SK-N-SH (cell line): ENCODE data around the gene NT5M. TPM values are rescaled to one million over a fixed set of nuclear protein-coding genes. Genes with fewer than 3 reads are reported as not detected.

Source experiments
- CTCF ChIA-PET: fragments of 300-600, 350-600 bp; formaldehyde crosslinking; extraction: SDS; loops from one replicate; lab custom pipeline; 2021; lab: Yijun Ruan, JAX
- POLR2A ChIA-PET: fragments of 350-600 bp; sonication (Branson Sonifier 250); formaldehyde crosslinking; extraction: SDS; loops from one replicate; lab custom pipeline; 2020; ENCODE audit warnings: antibody characterized with exemption, inconsistent platforms; lab: Yijun Ruan, JAX
- DNase-seq: peaks from one replicate; pipeline ENCODE4 v3.0.0; 2012
- H2AFZ ChIP-seq: fragments of 200-600 bp; sonication (generic); 2 replicates; pipeline ENCODE4 v1.8.1; 2016; ENCODE audit warnings: antibody characterized with exemption, mild to moderate bottlenecking, low read depth
- H3F3A ChIP-seq: fragments of 200-600 bp; sonication (generic); replicated peaks from 2 replicates; pipeline ENCODE3; 2016; ENCODE audit warnings: antibody characterized with exemption, mild to moderate bottlenecking; ENCODE audit not compliant: insufficient read depth
- H3K27ac ChIP-seq, 2 experiments: fragments of 200-500 bp in 1 of 2; fragments of 200-600 bp in 1 of 2; sonication (Bioruptor generic) in 1 of 2; sonication (generic), shearing (Covaris generic) in 1 of 2; 2 replicates each; pipeline versions ENCODE4 v1.5.1 to v1.6.1; 2014 to 2016; ENCODE audit warnings: low read depth in 2 of 2, inconsistent platforms in 1 of 2, low read length in 1 of 2, mild to moderate bottlenecking in 1 of 2, mixed read lengths in 1 of 2
- H3K27me3 ChIP-seq: fragments of 200-600 bp; sonication (generic), shearing (Covaris generic); 2 replicates; pipeline ENCODE4 v1.6.1; 2016; ENCODE audit warnings: mixed run types; ENCODE audit not compliant: insufficient read depth
- H3K36me3 ChIP-seq, 2 experiments: fragments of 200-500 bp in 1 of 2; fragments of 200-600 bp in 1 of 2; sonication (Bioruptor generic) in 1 of 2; sonication (generic) in 1 of 2; replicated peaks in 1 of 2; 2 replicates each; pipeline versions ENCODE3 to v1.5.1; 2014 to 2016; ENCODE audit warnings: low read length in 1 of 2, mild to moderate bottlenecking in 1 of 2; ENCODE audit not compliant: insufficient read depth in 2 of 2, control insufficient read depth in 1 of 2
- H3K4me1 ChIP-seq, 2 experiments: fragments of 200-500 bp in 1 of 2; fragments of 200-600 bp in 1 of 2; sonication (Bioruptor generic) in 1 of 2; sonication (generic), shearing (Covaris generic) in 1 of 2; 2 replicates each; pipeline versions ENCODE4 v1.5.1 to v1.6.1; 2014 to 2016; ENCODE audit warnings: low read depth in 1 of 2, low read length in 1 of 2, mixed run types in 1 of 2; ENCODE audit not compliant: insufficient read depth in 2 of 2, control insufficient read depth in 1 of 2
- H3K4me2 ChIP-seq: fragments of 200-600 bp; sonication (generic), shearing (Covaris generic); 2 replicates; pipeline ENCODE4 v1.6.1; 2017; ENCODE audit warnings: mixed run types
- H3K4me3 ChIP-seq, 2 experiments: fragments of 200-500 bp in 1 of 2; fragments of 200-600 bp in 1 of 2; sonication (Bioruptor generic) in 1 of 2; sonication (generic), shearing (Covaris generic) in 1 of 2; 2 replicates each; pipeline versions ENCODE4 v1.5.1 to v1.8.1; 2014 to 2016; ENCODE audit warnings: low read depth in 2 of 2, inconsistent platforms in 1 of 2, low read length in 1 of 2, mild to moderate bottlenecking in 1 of 2, mixed read lengths in 1 of 2, moderate library complexity in 1 of 2
- H3K79me2 ChIP-seq: fragments of 200-600 bp; sonication (generic); 2 replicates; pipeline ENCODE4 v1.8.1; 2017; ENCODE audit warnings: mild to moderate bottlenecking; ENCODE audit not compliant: insufficient read depth
- H3K9ac ChIP-seq: fragments of 200-600 bp; sonication (generic); 2 replicates; pipeline ENCODE4 v1.6.1; 2017; ENCODE audit warnings: mixed run types
- H3K9me2 ChIP-seq: fragments of 200-600 bp; sonication (generic); 2 replicates; pipeline ENCODE4 v1.6.1; 2017; ENCODE audit warnings: mixed run types
- H3K9me3 ChIP-seq: fragments of 200-600 bp; sonication (generic); 2 replicates; pipeline ENCODE4 v1.6.1; 2017; ENCODE audit warnings: mixed run types, mild to moderate bottlenecking, moderate library complexity
- H4K20me1 ChIP-seq: fragments of 200-600 bp; sonication (generic); 2 replicates; pipeline ENCODE4 v1.6.1; 2017; ENCODE audit warnings: mild to moderate bottlenecking, mixed run types; ENCODE audit not compliant: insufficient read depth
- ELF1 ChIP-seq: IDR thresholded peaks from 2 replicates; pipeline ENCODE4 v1.4.0; 2012
- EZH2phosphoT487 ChIP-seq: fragments of 200-600 bp; sonication (generic); IDR thresholded peaks from 2 replicates; pipeline ENCODE4 v1.6.1; 2017; ENCODE audit warnings: low read depth, mixed run types, mild to moderate bottlenecking, antibody characterized with exemption, moderate library complexity, borderline replicate concordance
- FOSL2 ChIP-seq: IDR thresholded peaks from 2 replicates; pipeline ENCODE4 v1.4.0; 2012; ENCODE audit warnings: low read depth, mild to moderate bottlenecking, moderate library complexity, borderline replicate concordance
- FOXJ3 ChIP-seq: sonication (generic); formaldehyde crosslinking; IDR thresholded peaks from 2 replicates; pipeline ENCODE4 v1.5.1; 2020; ENCODE audit warnings: mild to moderate bottlenecking, missing genetic modification reagents
- FOXM1 ChIP-seq: IDR thresholded peaks from 2 replicates; pipeline ENCODE4 v1.4.0; 2012; ENCODE audit warnings: low read depth, mild to moderate bottlenecking
- GATA2 ChIP-seq: sonication (generic); formaldehyde crosslinking; IDR thresholded peaks from 2 replicates; pipeline ENCODE4 v1.5.0; 2020; ENCODE audit warnings: mild to moderate bottlenecking, missing genetic modification reagents
- NFIC ChIP-seq: IDR thresholded peaks from 2 replicates; pipeline ENCODE4 v1.4.0; 2012; ENCODE audit warnings: borderline replicate concordance
- POLR2AphosphoS5 ChIP-seq: IDR thresholded peaks from 2 replicates; pipeline ENCODE4 v1.6.1; 2012; ENCODE audit warnings: low read depth, low read length
- RCOR1 ChIP-seq: fragments of 150-350 bp; IDR thresholded peaks from 2 replicates; pipeline ENCODE4 v1.6.1; 2017; ENCODE audit warnings: antibody characterized with exemption, low read length
- RXRA ChIP-seq: IDR thresholded peaks from 2 replicates; pipeline ENCODE4 v1.4.0; 2012; ENCODE audit warnings: low read depth, mild to moderate bottlenecking, borderline replicate concordance
- SIN3A ChIP-seq: IDR thresholded peaks from 2 replicates; pipeline ENCODE4 v1.6.1; 2012; ENCODE audit warnings: low read depth, mild to moderate bottlenecking, low read length, moderate library complexity, borderline replicate concordance
- SMC3 ChIP-seq: IDR thresholded peaks from 2 replicates; pipeline ENCODE4 v1.6.1; 2012; ENCODE audit warnings: low read depth, low read length, improper control_type of control experiment
- TCF12 ChIP-seq: IDR thresholded peaks from 2 replicates; pipeline ENCODE4 v1.4.0; 2012
- TEAD4 ChIP-seq: IDR thresholded peaks from 2 replicates; pipeline ENCODE4 v1.4.0; 2012; ENCODE audit warnings: mild to moderate bottlenecking, borderline replicate concordance; ENCODE audit not compliant: insufficient read depth
- WGBS: methylation state at CpG from one replicate; pipeline ENCODE4 v1.1.6; 2017; ENCODE audit warnings: low lambda C conversion rate; 5-methylcytosine and 5-hydroxymethylcytosine counted together
- polyA plus RNA-seq, 3 experiments: library from polyadenylated mRNA; depleted of rRNA; stranded (reverse); fragments of >200 nt; gene quantifications; 2 replicates each; pipeline ENCODE4 v1.2.3, GENCODE V29; 2012
- TF ChIP-seq, protein P1 (sequence below): IDR thresholded peaks from 2 replicates; pipeline ENCODE4 v1.4.0; 2012; ENCODE audit warnings: low read depth
- TF ChIP-seq, protein P2 (sequence below): IDR thresholded peaks from 2 replicates; pipeline ENCODE4 v1.4.0; 2012; ENCODE audit warnings: low read depth, borderline replicate concordance
- TF ChIP-seq, protein P3 (sequence below): IDR thresholded peaks from 2 replicates; pipeline ENCODE4 v1.6.1; 2012; ENCODE audit warnings: mild to moderate bottlenecking, low read depth, low read length, moderate library complexity

Gene NT5M
- polyA plus RNA-seq, 1 of the 3 experiments (the other 2 are of a cell fraction): 3.9 TPM

DNA sequence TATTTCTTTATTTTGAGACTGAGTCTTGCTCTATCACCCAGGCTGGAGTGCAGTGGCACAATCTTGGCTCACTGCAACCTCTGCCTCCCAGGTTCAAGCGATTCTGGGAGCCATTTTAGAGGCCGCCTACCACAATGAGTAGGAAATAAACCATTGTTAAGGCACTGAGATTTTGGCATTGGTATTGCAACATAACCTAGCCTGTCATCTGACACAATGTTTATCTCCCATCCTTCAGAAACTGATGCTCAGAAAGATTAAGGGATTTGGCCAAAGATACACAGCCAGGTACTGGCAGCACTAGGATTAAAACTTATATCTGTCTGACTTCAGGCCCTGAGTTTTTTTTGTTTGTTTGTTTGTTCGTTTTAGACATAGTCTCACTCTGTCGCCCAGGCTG lies 14.1 kb upstream of the NT5M start:
- no peak overlapping the region for H3K4me3 ChIP-seq
- H3K9me3 ChIP-seq: no peaks in the 10 kb centered on the region
- H3K27ac ChIP-seq: no peak overlapping the region
- ChIA-PET POLR2A (no interaction called here), CTCF (no interaction called here)
- H3K9ac ChIP-seq: no peak overlapping the region
- TF ChIP-seq, protein P1, sequence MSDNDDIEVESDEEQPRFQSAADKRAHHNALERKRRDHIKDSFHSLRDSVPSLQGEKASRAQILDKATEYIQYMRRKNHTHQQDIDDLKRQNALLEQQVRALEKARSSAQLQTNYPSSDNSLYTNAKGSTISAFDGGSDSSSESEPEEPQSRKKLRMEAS: no peak
- TF ChIP-seq, protein P2, sequence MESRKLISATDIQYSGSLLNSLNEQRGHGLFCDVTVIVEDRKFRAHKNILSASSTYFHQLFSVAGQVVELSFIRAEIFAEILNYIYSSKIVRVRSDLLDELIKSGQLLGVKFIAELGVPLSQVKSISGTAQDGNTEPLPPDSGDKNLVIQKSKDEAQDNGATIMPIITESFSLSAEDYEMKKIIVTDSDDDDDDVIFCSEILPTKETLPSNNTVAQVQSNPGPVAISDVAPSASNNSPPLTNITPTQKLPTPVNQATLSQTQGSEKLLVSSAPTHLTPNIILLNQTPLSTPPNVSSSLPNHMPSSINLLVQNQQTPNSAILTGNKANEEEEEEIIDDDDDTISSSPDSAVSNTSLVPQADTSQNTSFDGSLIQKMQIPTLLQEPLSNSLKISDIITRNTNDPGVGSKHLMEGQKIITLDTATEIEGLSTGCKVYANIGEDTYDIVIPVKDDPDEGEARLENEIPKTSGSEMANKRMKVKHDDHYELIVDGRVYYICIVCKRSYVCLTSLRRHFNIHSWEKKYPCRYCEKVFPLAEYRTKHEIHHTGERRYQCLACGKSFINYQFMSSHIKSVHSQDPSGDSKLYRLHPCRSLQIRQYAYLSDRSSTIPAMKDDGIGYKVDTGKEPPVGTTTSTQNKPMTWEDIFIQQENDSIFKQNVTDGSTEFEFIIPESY: no peak
- TF ChIP-seq FOXJ3 (CRISPR knock-in tag) (no peak), POLR2AphosphoS5 (no peak), TCF12 (no peak), EZH2phosphoT487 (no peak), RXRA (no peak), FOSL2 (no peak), SMC3 (no peak), TEAD4 (no peak), FOXM1 (no peak), SIN3A (no peak), RCOR1 (no peak), GATA2 (no peak), NFIC (no peak), ELF1 (no peak)
- TF ChIP-seq, protein P3, sequence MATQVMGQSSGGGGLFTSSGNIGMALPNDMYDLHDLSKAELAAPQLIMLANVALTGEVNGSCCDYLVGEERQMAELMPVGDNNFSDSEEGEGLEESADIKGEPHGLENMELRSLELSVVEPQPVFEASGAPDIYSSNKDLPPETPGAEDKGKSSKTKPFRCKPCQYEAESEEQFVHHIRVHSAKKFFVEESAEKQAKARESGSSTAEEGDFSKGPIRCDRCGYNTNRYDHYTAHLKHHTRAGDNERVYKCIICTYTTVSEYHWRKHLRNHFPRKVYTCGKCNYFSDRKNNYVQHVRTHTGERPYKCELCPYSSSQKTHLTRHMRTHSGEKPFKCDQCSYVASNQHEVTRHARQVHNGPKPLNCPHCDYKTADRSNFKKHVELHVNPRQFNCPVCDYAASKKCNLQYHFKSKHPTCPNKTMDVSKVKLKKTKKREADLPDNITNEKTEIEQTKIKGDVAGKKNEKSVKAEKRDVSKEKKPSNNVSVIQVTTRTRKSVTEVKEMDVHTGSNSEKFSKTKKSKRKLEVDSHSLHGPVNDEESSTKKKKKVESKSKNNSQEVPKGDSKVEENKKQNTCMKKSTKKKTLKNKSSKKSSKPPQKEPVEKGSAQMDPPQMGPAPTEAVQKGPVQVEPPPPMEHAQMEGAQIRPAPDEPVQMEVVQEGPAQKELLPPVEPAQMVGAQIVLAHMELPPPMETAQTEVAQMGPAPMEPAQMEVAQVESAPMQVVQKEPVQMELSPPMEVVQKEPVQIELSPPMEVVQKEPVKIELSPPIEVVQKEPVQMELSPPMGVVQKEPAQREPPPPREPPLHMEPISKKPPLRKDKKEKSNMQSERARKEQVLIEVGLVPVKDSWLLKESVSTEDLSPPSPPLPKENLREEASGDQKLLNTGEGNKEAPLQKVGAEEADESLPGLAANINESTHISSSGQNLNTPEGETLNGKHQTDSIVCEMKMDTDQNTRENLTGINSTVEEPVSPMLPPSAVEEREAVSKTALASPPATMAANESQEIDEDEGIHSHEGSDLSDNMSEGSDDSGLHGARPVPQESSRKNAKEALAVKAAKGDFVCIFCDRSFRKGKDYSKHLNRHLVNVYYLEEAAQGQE: no peak
- no peaks in the 10 kb centered on the region for H3K79me2 ChIP-seq
- H2AFZ ChIP-seq: no peak overlapping the region
- H3K36me3 ChIP-seq: no peaks in the 10 kb centered on the region
- no peaks in the 10 kb centered on the region for H3K27me3 ChIP-seq
- no peaks in the 10 kb centered on the region for H3K4me1 ChIP-seq
- H4K20me1 ChIP-seq: no peaks in the 10 kb centered on the region
- no peak overlapping the region for H3K4me2 ChIP-seq
- no peaks in the 10 kb centered on the region for H3K9me2 ChIP-seq
- WGBS: 77% methylated on average over 4 of the region's 4 CpGs
- DNase-seq: no peak
- no peaks in the 10 kb centered on the region for H3F3A ChIP-seq
